ENCODE results near the gene PACRG. TPM values are rescaled to one million over a fixed set of nuclear protein-coding genes. Genes with fewer than 3 reads are reported as not detected.

PACRG gene
- total RNA-seq, 4 donors from 2014 or later: 0.95 to 1.3 TPM; not detected in 2

- WGBS, 2 donors: 76 to 83% methylated on average over 7 of the region's 7 CpGs
- Histone ChIP-seq H3K27ac (no peak overlapping the region), H3K36me3 (no peaks in the 10 kb centered on the region), H3K9me3 (no peaks in the 10 kb centered on the region), H3K4me1 (peaks cover 0 to 17% (median 7%) of the 10 kb centered on the region in 3 donors), H3K4me3 (no peak overlapping the region), H3K27me3 (peaks cover 0 to 7% (median 0%) of the 10 kb centered on the region in 4 donors)
- no peak for TF ChIP-seq CTCF (IDR thresholded peaks at IDR 0.05)
- no peak for TF ChIP-seq POLR2A (IDR thresholded peaks at IDR 0.05)
- no peak for DNase-seq
- intact Hi-C loops (cut with DNase I): no loop called here
Measured at GRCh38 chr6:163262080-163262479, 534.3 kb downstream of the PACRG start.

- Histone ChIP-seq H3K4me3 (no peak overlapping the region), H3K27me3 (peaks cover 0 to 7% (median 0%) of the 10 kb centered on the region in 4 donors), H3K4me1 (peaks cover 0 to 17% (median 7%) of the 10 kb centered on the region in 3 donors), H3K9me3 (no peaks in the 10 kb centered on the region), H3K27ac (no peak overlapping the region), H3K36me3 (no peaks in the 10 kb centered on the region)
- intact Hi-C loops (cut with DNase I): no loop called here
- DNase-seq: no peak
- 84 to 91% methylated on average over 8 of the region's 8 CpGs for WGBS, 2 donors
- TF ChIP-seq CTCF (IDR thresholded peaks at IDR 0.05) (no peak), POLR2A (IDR thresholded peaks at IDR 0.05) (no peak)
Measured at GRCh38 chr6:163263196-163263595, 535.4 kb downstream of the PACRG start.

- Histone ChIP-seq H3K9me3 (no peaks in the 10 kb centered on the region), H3K27me3 (peaks cover 0 to 7% (median 0%) of the 10 kb centered on the region in 4 donors), H3K27ac (no peak overlapping the region), H3K36me3 (no peaks in the 10 kb centered on the region), H3K4me1 (peaks cover 0 to 17% (median 7%) of the 10 kb centered on the region in 3 donors), H3K4me3 (no peak overlapping the region)
- intact Hi-C loops (cut with DNase I): no loop called here
- no peak for DNase-seq
- TF ChIP-seq POLR2A (IDR thresholded peaks at IDR 0.05) (no peak), CTCF (IDR thresholded peaks at IDR 0.05) (no peak)
- WGBS, 2 donors: 88 to 89% methylated on average over 10 to 13 of the region's 13 CpGs
Measured at GRCh38 chr6:163263998-163264661, 536.4 kb downstream of the PACRG start.

- no peak for DNase-seq
- no peak overlapping the region for H3K27ac ChIP-seq
- WGBS, 2 donors: 58 to 82% methylated on average over 6 of the region's 6 CpGs
- no peaks in the 10 kb centered on the region for H3K9me3 ChIP-seq
- intact Hi-C loops (cut with DNase I): no loop called here
- H3K4me1 ChIP-seq: peaks cover 0 to 16% (median 7%) of the 10 kb centered on the region in 3 donors
- no peak for TF ChIP-seq POLR2A (IDR thresholded peaks at IDR 0.05)
- TF ChIP-seq CTCF (IDR thresholded peaks at IDR 0.05): no peak
- no peak overlapping the region for H3K4me3 ChIP-seq
- peaks cover 0 to 5% (median 0%) of the 10 kb centered on the region in 4 donors for H3K27me3 ChIP-seq
- H3K36me3 ChIP-seq: no peaks in the 10 kb centered on the region
Measured at GRCh38 chr6:163264662-163265035, 536.9 kb downstream of the PACRG start.

GRCh38 chr6:163281634-163282033 is 553.9 kb downstream of the PACRG start:
- no peak for DNase-seq
- Histone ChIP-seq H3K36me3 (no peaks in the 10 kb centered on the region), H3K9me3 (no peaks in the 10 kb centered on the region), H3K27ac (no peak overlapping the region), H3K4me3 (no peak overlapping the region), H3K27me3 (no peaks in the 10 kb centered on the region), H3K4me1 (no peaks in the 10 kb centered on the region)
- 31 to 55% methylated on average over 1 of the region's 1 CpG for WGBS, 2 donors
- intact Hi-C loops (cut with DNase I): no loop called here
- TF ChIP-seq POLR2A (IDR thresholded peaks at IDR 0.05) (no peak), CTCF (IDR thresholded peaks at IDR 0.05) (no peak)
